Esophagus squamous epithelium (tissue), 4 donors: Measurements from ENCODE around the gene TCN1.

Source experiments
- POLR2A ChIP-seq, 4 donors: fragments of 450-650 bp; IDR thresholded peaks; one replicate each; pipeline ENCODE4 v1.6.1; 2017; ENCODE audit warnings: antibody characterized with exemption in 4 of 4, mild to moderate bottlenecking in 4 of 4, moderate library complexity in 3 of 4
- TF ChIP-seq, protein P1 (sequence below), 6 experiments: fragments of 450-650 bp in 4 of 6; fragments of 200-600 bp in 2 of 6; sonication (generic) in 2 of 6; IDR thresholded peaks; one replicate each; pipeline ENCODE4 v1.5.1; 2016 to 2019; ENCODE audit warnings: antibody characterized with exemption in 6 of 6, mild to moderate bottlenecking in 4 of 6, moderate library complexity in 4 of 6

DNA sequence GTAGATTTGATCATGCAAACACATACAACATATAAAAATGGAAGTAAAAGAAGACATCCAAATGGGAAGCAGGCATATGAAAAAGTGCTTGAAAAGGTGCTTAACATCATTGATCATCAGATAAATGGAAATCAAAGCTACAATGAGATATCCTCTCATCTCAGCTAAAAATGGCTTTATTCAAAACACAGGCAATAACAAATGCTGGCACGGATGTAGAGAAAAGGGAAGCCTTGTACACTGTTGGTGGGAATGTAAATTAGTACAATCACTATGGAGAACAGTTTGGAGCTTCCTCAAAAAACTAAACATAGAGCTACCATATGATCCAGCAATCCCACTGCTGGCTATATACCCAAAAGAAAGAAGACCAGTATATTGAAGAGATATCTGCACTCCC is 549 bp upstream of the TCN1 start:
- TF ChIP-seq, protein P1, sequence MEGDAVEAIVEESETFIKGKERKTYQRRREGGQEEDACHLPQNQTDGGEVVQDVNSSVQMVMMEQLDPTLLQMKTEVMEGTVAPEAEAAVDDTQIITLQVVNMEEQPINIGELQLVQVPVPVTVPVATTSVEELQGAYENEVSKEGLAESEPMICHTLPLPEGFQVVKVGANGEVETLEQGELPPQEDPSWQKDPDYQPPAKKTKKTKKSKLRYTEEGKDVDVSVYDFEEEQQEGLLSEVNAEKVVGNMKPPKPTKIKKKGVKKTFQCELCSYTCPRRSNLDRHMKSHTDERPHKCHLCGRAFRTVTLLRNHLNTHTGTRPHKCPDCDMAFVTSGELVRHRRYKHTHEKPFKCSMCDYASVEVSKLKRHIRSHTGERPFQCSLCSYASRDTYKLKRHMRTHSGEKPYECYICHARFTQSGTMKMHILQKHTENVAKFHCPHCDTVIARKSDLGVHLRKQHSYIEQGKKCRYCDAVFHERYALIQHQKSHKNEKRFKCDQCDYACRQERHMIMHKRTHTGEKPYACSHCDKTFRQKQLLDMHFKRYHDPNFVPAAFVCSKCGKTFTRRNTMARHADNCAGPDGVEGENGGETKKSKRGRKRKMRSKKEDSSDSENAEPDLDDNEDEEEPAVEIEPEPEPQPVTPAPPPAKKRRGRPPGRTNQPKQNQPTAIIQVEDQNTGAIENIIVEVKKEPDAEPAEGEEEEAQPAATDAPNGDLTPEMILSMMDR (IDR thresholded peaks at IDR 0.05), result no peak
- no peak for TF ChIP-seq POLR2A (IDR thresholded peaks at IDR 0.05)
